WTC11 (cell line): ENCODE results near the gene OR4E2. TPM values are rescaled to one million over a fixed set of nuclear protein-coding genes. Genes with fewer than 3 reads are reported as not detected.

ENCODE experiments used
- ATAC-seq: fragments of 200-7000 bp; cut with Tn5 transposase; 2 replicates; pipeline ENCODE4 v1.10.0; 2021; ENCODE audit warnings: mild to moderate bottlenecking, moderate library complexity
- CTCF ChIA-PET: fragments of 300-600 bp; sonication (Branson Sonifier 250); formaldehyde crosslinking; loops from one replicate; lab custom pipeline; 2021; ENCODE audit warnings: antibody characterized with exemption; lab: Charles Lee
- POLR2A ChIA-PET: fragments of 350-600 bp; sonication (Branson Sonifier 250); formaldehyde crosslinking; loops from one replicate; lab custom pipeline; 2021; ENCODE audit warnings: antibody characterized with exemption; lab: Charles Lee
- DNase-seq: peaks from one replicate; pipeline ENCODE4 v3.0.0; 2021; ENCODE audit warnings: low spot score
- H3K27ac Mint-ChIP-seq: 2 replicates; pipeline ENCODE4 v1.8.0; 2021; ENCODE audit warnings: mixed read lengths
- H3K27me3 Mint-ChIP-seq: 2 replicates; pipeline ENCODE4 v1.8.0; 2021; ENCODE audit warnings: low read depth, mild to moderate bottlenecking, moderate library complexity, mixed read lengths
- H3K36me3 Mint-ChIP-seq: 2 replicates; pipeline ENCODE4 v1.8.0; 2021; ENCODE audit warnings: mixed read lengths
- H3K4me1 Mint-ChIP-seq: 2 replicates; pipeline ENCODE4 v1.8.0; 2022; ENCODE audit warnings: mixed read lengths
- H3K4me3 Mint-ChIP-seq: 2 replicates; pipeline ENCODE4 v1.8.0; 2021; ENCODE audit warnings: mild to moderate bottlenecking, moderate library complexity, mixed read lengths
- H3K9me3 Mint-ChIP-seq: 2 replicates; pipeline ENCODE4 v1.8.0; 2021; ENCODE audit warnings: mixed read lengths
- ATF2 ChIP-seq: sonication (generic); formaldehyde crosslinking; IDR thresholded peaks from 2 replicates; pipeline ENCODE4 v1.8.1; 2022; ENCODE audit warnings: low read depth, missing genetic modification reagents, borderline replicate concordance
- ATF6 ChIP-seq: sonication (generic); formaldehyde crosslinking; IDR thresholded peaks from 2 replicates; pipeline ENCODE4 v1.8.1; 2023; ENCODE audit warnings: mild to moderate bottlenecking, missing genetic modification reagents
- CDX4 ChIP-seq: fragments of 250-450 bp; sonication (Bioruptor Pico); IDR thresholded peaks from 2 replicates; pipeline ENCODE4 v1.9.0; 2021; ENCODE audit warnings: moderate library complexity, mild to moderate bottlenecking, inconsistent platforms, borderline replicate concordance
- CTCF ChIP-seq: fragments of 200-600 bp; IDR thresholded peaks from 2 replicates; pipeline ENCODE4 v1.8.0; 2022; ENCODE audit warnings: antibody characterized with exemption
- E2F1 ChIP-seq: sonication (generic); formaldehyde crosslinking; IDR thresholded peaks from 2 replicates; pipeline ENCODE4 v1.8.0; 2022; ENCODE audit warnings: mild to moderate bottlenecking, missing genetic modification reagents
- FOXK1 ChIP-seq: sonication (generic); formaldehyde crosslinking; IDR thresholded peaks from 2 replicates; pipeline ENCODE4 v1.8.0; 2022; ENCODE audit warnings: mild to moderate bottlenecking, moderate library complexity, missing genetic modification reagents
- FOXP4 ChIP-seq: sonication (generic); formaldehyde crosslinking; IDR thresholded peaks from 2 replicates; pipeline ENCODE4 v1.8.0; 2022; ENCODE audit warnings: mild to moderate bottlenecking, missing genetic modification reagents
- HMGXB4 ChIP-seq: sonication (generic); formaldehyde crosslinking; IDR thresholded peaks from 2 replicates; pipeline ENCODE4 v1.8.1; 2023; ENCODE audit warnings: mild to moderate bottlenecking, moderate library complexity, missing genetic modification reagents
- IRF2 ChIP-seq: sonication (generic); formaldehyde crosslinking; IDR thresholded peaks from 2 replicates; pipeline ENCODE4 v1.8.0; 2022; ENCODE audit warnings: low read depth, missing genetic modification reagents, borderline replicate concordance
- KAT7 ChIP-seq: sonication (generic); formaldehyde crosslinking; IDR thresholded peaks from 2 replicates; pipeline ENCODE4 v1.8.1; 2023; ENCODE audit warnings: missing genetic modification reagents, mild to moderate bottlenecking, borderline replicate concordance
- NR1H2 ChIP-seq: sonication (generic); formaldehyde crosslinking; IDR thresholded peaks from 2 replicates; pipeline ENCODE4 v1.9.0; 2021; ENCODE audit warnings: mild to moderate bottlenecking, moderate library complexity, missing genetic modification reagents
- SMAD3 ChIP-seq: sonication (generic); formaldehyde crosslinking; IDR thresholded peaks from 2 replicates; pipeline ENCODE4 v1.8.0; 2022; ENCODE audit warnings: missing genetic modification reagents, mild to moderate bottlenecking, borderline replicate concordance
- SMAD4 ChIP-seq: sonication (generic); formaldehyde crosslinking; IDR thresholded peaks from 2 replicates; pipeline ENCODE4 v1.8.0; 2022; ENCODE audit warnings: mild to moderate bottlenecking, missing genetic modification reagents
- SP1 ChIP-seq: sonication (generic); formaldehyde crosslinking; conservative IDR thresholded peaks from 2 replicates; pipeline ENCODE4 v1.8.1; 2022; ENCODE audit warnings: missing genetic modification reagents
- USF1 ChIP-seq: sonication (generic); formaldehyde crosslinking; IDR thresholded peaks from 2 replicates; pipeline ENCODE4 v1.8.0; 2022; ENCODE audit warnings: mild to moderate bottlenecking, missing genetic modification reagents
- ZBTB21 ChIP-seq: sonication (generic); formaldehyde crosslinking; IDR thresholded peaks from 2 replicates; pipeline ENCODE4 v1.8.1; 2023; ENCODE audit warnings: mild to moderate bottlenecking, missing genetic modification reagents, borderline replicate concordance
- ZMAT4 ChIP-seq: fragments of 250-450 bp; sonication (Bioruptor Pico); IDR thresholded peaks from 2 replicates; pipeline ENCODE4 v1.9.0; 2021; ENCODE audit warnings: mild to moderate bottlenecking
- ZNF121 ChIP-seq: sonication (generic); formaldehyde crosslinking; IDR thresholded peaks from 2 replicates; pipeline ENCODE4 v1.8.0; 2023; ENCODE audit warnings: missing genetic modification reagents
- ZNF396 ChIP-seq: fragments of 250-450 bp; sonication (Bioruptor Pico); IDR thresholded peaks from 2 replicates; pipeline ENCODE4 v1.8.0; 2021; ENCODE audit warnings: mild to moderate bottlenecking, moderate library complexity, borderline replicate concordance
- ZNF671 ChIP-seq: fragments of 250-450 bp; sonication (Bioruptor Pico); IDR thresholded peaks from 2 replicates; pipeline ENCODE4 v1.8.0; 2021; ENCODE audit warnings: mild to moderate bottlenecking
- total RNA-seq: library from RNA; stranded (reverse); gene quantifications from 3 replicates; pipeline ENCODE4 v1.2.3, GENCODE V29; 2021

OR4E2 gene
- total RNA-seq, 1 experiment from 2014 or later = not detected

- TF ChIP-seq ATF2 (CRISPR knock-in tag) = no peak
These were observed 26.4 kb downstream of the OR4E2 start (continued) for GRCh38 chr14:21680072-21680471.

- no peak for DNase-seq
- no peak overlapping the region for H3K4me3 Mint-ChIP-seq
- no peak for ATAC-seq
- TF ChIP-seq ZNF671 (no peak), SP1 (no peak), CDX4 (no peak), FOXK1 (no peak), CTCF (no peak), FOXP4 (no peak), ZNF396 (CRISPR knock-in tag) (no peak), SMAD4 (CRISPR knock-in tag) (no peak), ATF6 (CRISPR knock-in tag) (no peak), KAT7 (CRISPR knock-in tag) (no peak), HMGXB4 (CRISPR knock-in tag) (no peak), ZNF121 (no peak), ZBTB21 (CRISPR knock-in tag) (no peak), SMAD3 (CRISPR knock-in tag) (no peak), NR1H2 (CRISPR knock-in tag) (no peak), IRF2 (CRISPR knock-in tag) (no peak), ZMAT4 (no peak), USF1 (CRISPR knock-in tag) (no peak), E2F1 (CRISPR knock-in tag) (no peak)
- no peaks in the 10 kb centered on the region for H3K36me3 Mint-ChIP-seq
- H3K4me1 Mint-ChIP-seq = no peaks in the 10 kb centered on the region
- POLR2A ChIA-PET = no interaction called here
- H3K27me3 Mint-ChIP-seq = peaks cover 5% of the 10 kb centered on the region
- peaks cover 6% of the 10 kb centered on the region; the same call in 1 of the 2 replicates for H3K9me3 Mint-ChIP-seq
- CTCF ChIA-PET = interaction anchor here (1.4 kb wide), 1 partner anchor 37 kb away, joined by 4 read pairs; no protein-coding TSS in a partner anchor
- no peak overlapping the region for H3K27ac Mint-ChIP-seq
These were observed 32.8 kb downstream of the OR4E2 start for GRCh38 chr14:21686468-21686867.
